ENCODE data around the gene ZNF491. TPM values are rescaled to one million over a fixed set of nuclear protein-coding genes. Genes with fewer than 3 reads are reported as not detected.

ZNF491 gene
- polyA plus RNA-seq, 1 experiment, result 0.67 TPM

DNA sequence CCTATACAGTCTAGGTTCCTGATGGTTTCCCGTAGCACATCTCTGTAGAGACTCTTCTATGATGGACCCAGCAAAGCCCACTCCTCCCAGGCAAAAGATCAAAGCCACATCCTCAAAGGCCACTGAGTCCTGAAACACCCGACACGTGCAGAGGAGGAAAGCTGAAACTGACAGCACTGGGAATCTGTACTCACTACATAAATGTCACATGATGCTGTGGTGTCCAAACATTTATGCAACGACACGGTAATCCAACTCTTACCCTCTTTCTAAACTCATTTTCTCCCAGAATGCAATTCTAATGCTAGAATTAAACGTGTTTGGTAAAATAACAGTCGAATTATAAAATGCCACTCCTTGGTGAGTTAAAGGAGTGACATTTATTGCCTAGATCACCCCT, 38.5 kb upstream of the ZNF491 start:
- no peak overlapping the region for H3K4me3 ChIP-seq (ENCODE audit: low read depth, low read length)
- CTCF ChIA-PET, result no interaction called here
- H3K27me3 ChIP-seq (ENCODE audit: control insufficient read depth, insufficient read depth, low read length), result no peaks in the 10 kb centered on the region
- POLR2A ChIA-PET, result no interaction called here
- TF ChIP-seq, protein P1, sequence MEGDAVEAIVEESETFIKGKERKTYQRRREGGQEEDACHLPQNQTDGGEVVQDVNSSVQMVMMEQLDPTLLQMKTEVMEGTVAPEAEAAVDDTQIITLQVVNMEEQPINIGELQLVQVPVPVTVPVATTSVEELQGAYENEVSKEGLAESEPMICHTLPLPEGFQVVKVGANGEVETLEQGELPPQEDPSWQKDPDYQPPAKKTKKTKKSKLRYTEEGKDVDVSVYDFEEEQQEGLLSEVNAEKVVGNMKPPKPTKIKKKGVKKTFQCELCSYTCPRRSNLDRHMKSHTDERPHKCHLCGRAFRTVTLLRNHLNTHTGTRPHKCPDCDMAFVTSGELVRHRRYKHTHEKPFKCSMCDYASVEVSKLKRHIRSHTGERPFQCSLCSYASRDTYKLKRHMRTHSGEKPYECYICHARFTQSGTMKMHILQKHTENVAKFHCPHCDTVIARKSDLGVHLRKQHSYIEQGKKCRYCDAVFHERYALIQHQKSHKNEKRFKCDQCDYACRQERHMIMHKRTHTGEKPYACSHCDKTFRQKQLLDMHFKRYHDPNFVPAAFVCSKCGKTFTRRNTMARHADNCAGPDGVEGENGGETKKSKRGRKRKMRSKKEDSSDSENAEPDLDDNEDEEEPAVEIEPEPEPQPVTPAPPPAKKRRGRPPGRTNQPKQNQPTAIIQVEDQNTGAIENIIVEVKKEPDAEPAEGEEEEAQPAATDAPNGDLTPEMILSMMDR (IDR thresholded peaks at IDR 0.05; ENCODE audit: insufficient read depth, low read depth, low read length), result no peak
- H3K36me3 ChIP-seq (ENCODE audit: control insufficient read depth, insufficient read depth, low read length), result no peaks in the 10 kb centered on the region
- no peak for DNase-seq (ENCODE audit: low read depth)

DNA sequence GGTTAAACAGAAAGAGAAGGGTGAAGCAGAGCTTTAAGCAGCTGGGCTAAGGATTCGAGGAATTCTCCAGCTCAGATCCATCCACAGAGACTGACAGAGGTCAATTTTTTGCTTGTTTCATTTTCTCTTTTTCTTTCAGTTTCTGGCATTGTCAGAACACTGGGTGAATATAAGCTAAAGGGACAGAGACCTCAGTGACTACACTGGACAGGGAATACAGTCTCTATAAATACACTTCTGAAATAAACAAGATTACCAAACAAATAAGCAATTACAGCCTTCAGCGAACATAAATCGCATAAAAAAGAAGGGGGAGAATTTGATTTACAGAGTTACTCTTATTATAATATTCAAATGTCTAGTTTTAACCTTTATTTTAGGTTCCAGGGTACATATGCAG, 35.2 kb upstream of the ZNF491 start:
- no peak overlapping the region for H3K4me3 ChIP-seq (ENCODE audit: low read depth, low read length)
- ChIA-PET POLR2A (no interaction called here), CTCF (no interaction called here)
- TF ChIP-seq, protein P1 (IDR thresholded peaks at IDR 0.05; ENCODE audit: insufficient read depth, low read depth, low read length), result no peak
- no peaks in the 10 kb centered on the region for H3K27me3 ChIP-seq (ENCODE audit: control insufficient read depth, insufficient read depth, low read length)
- no peak for DNase-seq (ENCODE audit: low read depth)
- no peaks in the 10 kb centered on the region for H3K36me3 ChIP-seq (ENCODE audit: control insufficient read depth, insufficient read depth, low read length)

DNA sequence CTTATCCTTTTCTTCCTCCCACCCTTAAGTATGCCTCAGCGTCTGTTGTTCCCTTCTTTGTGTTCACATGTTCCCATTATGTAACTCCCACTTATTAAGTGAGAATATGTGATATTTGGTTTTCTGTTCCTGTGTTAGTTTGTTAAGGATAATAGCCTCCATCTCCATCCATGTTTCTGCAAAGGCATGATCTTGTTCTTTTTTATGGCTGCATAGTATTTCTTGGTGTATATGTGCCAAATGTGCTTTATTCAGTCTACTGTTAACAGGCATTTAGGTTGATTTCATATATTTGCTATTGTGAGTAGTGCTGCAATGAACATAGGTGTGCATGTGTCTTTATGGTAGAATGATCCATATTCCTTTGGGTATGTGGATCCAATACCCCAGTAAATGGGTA, 34.7 kb upstream of the ZNF491 start:
- CTCF ChIA-PET, result no interaction called here
- no peaks in the 10 kb centered on the region for H3K27me3 ChIP-seq (ENCODE audit: control insufficient read depth, insufficient read depth, low read length)
- POLR2A ChIA-PET, result no interaction called here
- DNase-seq (ENCODE audit: low read depth), result no peak
- H3K4me3 ChIP-seq (ENCODE audit: low read depth, low read length), result no peak overlapping the region
- no peaks in the 10 kb centered on the region for H3K36me3 ChIP-seq (ENCODE audit: control insufficient read depth, insufficient read depth, low read length)
- TF ChIP-seq, protein P1 (IDR thresholded peaks at IDR 0.05; ENCODE audit: insufficient read depth, low read depth, low read length), result no peak

DNA sequence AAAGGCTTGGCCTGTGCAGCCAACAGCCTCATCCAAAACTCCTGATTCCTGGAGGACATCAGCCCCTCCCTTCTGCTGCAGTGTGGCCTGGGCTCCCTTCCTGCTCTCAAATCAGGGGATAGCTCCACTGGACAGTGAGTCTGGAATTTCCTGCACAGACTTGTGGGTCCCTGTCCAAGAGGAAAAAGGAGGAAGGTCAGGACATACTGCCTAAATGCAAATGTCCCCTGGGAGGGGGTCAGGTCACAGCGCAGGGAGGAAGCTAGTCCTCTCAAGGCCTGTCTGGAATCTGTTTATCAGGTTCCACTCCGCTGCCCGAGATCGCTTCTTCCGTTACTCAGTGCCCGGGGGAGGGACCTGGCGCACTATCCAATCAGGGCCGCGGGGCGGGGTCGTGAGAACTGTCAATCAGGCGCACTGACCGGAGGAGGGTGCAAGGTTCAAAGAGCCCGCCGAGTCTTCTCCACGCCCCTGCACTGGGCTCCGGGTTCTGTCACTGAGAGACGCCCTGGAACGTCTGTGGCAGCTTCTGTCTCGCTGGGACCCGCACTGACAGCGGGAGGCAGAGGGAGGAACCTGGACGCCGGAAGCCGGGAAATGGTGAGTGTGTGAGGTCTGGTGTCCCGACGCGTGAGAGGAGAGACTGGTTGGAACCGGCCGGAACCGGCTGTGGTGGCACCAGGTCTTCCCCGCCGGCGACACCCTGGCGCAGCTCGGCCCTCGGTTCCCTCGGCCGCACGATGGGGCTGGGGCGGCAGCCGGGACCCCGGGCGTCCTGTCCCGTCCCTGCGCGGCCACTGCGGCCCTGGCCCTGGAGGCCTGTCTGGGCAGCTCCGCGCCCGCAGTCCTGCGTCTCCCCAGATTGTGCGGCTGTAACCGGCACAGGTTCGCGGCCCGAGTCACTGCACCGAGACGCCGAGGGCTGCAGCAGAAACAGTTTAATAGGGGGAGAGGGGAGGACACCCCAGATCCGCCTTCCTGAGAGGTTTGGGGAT, 31.4 kb upstream of the ZNF491 start, which contains the start of gene ZNF441:
TSS of gene ZNF441 (plus strand) at position 404 of the 995 bp plus-strand sequence. CDS start at position 598, 194 bp downstream.
- CTCF ChIA-PET, result interaction anchor here (0.8 to 1.1 kb wide), 6 partner anchors 8 to 157 kb away, joined by 3 to 4 read pairs (median 3); partner anchors contain the start of gene ZNF823
- TF ChIP-seq, protein P1 (IDR thresholded peaks at IDR 0.05; ENCODE audit: insufficient read depth, low read depth, low read length), result no peak
- H3K4me3 ChIP-seq (ENCODE audit: low read depth, low read length), result peak within 1 kb of the TSS; percentile 57
- H3K27me3 ChIP-seq (ENCODE audit: control insufficient read depth, insufficient read depth, low read length), result no peaks in the 10 kb centered on the region
- H3K36me3 ChIP-seq (ENCODE audit: control insufficient read depth, insufficient read depth, low read length), result no peaks in the 10 kb centered on the region
- DNase-seq (ENCODE audit: low read depth), result peak; percentile 75
- POLR2A ChIA-PET, result no interaction called here

DNA sequence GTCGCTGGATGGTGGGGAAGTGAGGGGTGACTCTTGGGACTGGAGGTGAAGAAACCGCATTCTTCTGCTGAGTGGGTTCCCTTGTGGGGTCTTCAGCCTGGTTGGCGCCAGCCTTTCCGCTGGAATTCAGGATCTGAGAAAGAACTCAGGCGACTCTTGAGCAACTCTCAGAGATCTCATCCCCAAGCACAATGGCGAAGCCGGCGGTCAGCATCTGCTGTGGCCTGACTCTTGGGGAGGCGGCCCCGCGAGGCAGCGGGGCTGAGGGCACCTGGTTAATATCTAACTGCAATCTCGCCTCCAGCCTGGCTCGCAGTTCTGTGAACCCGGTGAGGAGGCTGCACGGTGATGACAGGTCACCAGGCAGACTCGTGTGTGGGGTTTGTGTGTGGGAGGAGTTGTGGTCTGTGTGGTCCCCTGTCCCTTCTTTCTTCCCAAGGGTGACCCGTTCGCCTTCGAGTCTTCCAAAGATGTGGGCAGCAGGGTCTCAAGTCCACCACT, 30.6 kb upstream of the ZNF491 start:
- no peak for DNase-seq (ENCODE audit: low read depth)
- peak overlapping the region; percentile 57 for H3K4me3 ChIP-seq (ENCODE audit: low read depth, low read length)
- H3K27me3 ChIP-seq (ENCODE audit: control insufficient read depth, insufficient read depth, low read length), result no peaks in the 10 kb centered on the region
- POLR2A ChIA-PET, result no interaction called here
- TF ChIP-seq, protein P1 (IDR thresholded peaks at IDR 0.05; ENCODE audit: insufficient read depth, low read depth, low read length), result no peak
- CTCF ChIA-PET, result no interaction called here
- no peaks in the 10 kb centered on the region for H3K36me3 ChIP-seq (ENCODE audit: control insufficient read depth, insufficient read depth, low read length)
